ENCODE data around the gene WDR83.
"Not testable (repeated sequence)": the region's sequence is repeated elsewhere in the genome, so short reads cannot be mapped to it uniquely, and the experiment has no call there.

Gene WDR83

GRCh38 chr19:12656899-12657571 is 9.6 kb upstream of the WDR83 start:
- DNase-seq, result no peak

DNA sequence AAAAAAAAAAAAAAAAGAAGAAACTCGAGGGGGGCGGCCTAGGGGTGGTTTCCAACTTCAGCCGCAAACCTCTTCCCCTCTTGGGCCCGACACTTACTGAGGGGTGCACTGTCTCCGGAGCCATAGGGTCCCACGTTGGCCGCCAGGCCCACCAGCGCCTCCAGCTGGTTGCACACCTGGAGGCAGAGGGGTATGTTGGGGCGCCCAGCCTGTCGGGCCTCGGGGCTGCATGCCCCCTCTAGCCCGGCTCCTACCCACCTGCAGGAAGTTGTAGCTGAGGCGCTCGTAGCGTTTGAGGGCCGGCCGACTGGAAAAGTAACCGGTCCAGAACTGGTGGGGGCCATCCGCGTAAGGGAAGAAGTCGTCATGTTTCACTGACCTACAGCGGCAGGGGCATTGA is 8.6 kb upstream of the WDR83 start:
- DNase-seq, result no peak

GRCh38 chr19:12660980-12661379 is 5.6 kb upstream of the WDR83 start:
- DNase-seq, result no peak

- DNase-seq, result no peak
These were observed 2.0 kb upstream of the WDR83 start for GRCh38 chr19:12664406-12665280.

- DNase-seq, result no peak
These were observed 1.4 kb upstream of the WDR83 start for GRCh38 chr19:12665281-12665573.

DNA sequence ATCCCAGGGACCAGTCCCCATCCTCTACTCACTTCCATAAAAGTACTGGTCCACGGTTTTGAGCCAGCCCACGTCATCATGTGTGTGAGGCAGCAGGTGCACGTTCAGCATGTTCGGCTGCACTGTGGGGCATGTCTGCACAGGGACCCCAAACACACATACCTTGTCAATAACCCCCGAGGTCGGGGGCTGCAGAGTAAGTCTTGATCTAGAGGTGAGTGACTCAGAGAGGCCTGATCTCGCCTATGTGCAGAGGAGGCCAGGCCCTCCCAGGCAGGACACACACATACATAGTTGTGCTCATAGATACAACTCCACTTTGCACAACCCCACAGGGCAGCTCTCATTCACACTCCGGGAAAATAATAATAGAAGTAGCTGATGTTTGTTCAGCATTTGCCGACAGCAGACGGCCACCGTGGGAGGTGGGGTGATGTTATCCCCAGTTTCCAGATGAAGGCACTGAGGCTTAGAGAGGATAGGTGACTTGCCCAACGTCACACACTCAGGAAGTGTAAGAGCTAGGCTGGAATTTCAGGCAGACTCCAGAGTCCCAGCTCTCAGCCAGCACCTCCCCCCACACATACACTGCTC is 839 bp upstream of the WDR83 start:
- no peak for DNase-seq

- no peak for DNase-seq
These were observed 1.2 kb downstream of the WDR83 start for GRCh38 chr19:12667731-12668302.

GRCh38 chr19:12668346-12668745 is 1.7 kb downstream of the WDR83 start:
- no peak for DNase-seq

GRCh38 chr19:12668932-12669269 is 2.3 kb downstream of the WDR83 start:
- DNase-seq, result no peak

DNA sequence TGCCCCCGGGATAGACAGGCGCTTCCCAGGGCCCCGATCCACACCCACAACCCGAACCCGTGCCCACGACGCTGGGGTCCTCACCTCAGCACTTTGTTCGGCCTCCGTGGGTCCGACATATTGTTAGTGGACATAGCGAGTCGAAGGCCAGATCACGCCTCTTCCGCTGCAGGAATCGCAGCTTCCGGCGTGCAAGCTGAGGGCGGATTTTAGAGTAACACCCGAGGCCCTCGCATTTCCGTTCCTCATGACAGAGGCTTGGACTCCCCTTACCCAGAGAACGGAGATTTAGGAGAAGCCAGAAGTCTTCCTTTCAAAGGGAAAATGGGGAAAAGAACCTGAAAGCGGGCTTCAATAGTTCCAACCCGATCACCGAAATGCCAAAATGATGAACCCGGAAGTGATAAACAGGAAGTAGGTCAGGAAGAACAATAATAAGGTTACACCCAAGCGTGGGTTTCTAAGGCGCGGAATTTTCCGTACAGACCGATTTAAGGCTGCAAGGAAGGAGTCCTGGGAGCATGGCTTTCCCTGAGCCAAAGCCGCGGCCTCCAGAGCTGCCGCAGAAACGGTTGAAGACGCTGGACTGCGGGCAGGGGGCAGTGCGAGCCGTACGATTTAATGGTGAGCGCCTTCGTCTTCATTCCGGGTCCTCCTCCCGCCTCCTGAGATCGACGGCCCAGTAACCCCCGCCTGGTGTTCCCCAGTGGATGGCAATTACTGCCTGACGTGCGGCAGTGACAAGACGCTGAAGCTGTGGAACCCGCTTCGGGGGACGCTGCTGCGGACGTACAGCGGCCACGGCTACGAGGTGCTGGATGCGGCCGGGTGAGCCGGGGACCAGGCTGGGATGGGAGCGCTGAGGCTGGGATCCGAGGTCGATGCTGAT is 2.9 kb downstream of the WDR83 start:
- peak; percentile 75 for DNase-seq

- DNase-seq, result no peak
These were observed 3.7 kb downstream of the WDR83 start for GRCh38 chr19:12670159-12670928.

- no peak for DNase-seq
These were observed 6.1 kb downstream of the WDR83 start for GRCh38 chr19:12672744-12673143.

DNA sequence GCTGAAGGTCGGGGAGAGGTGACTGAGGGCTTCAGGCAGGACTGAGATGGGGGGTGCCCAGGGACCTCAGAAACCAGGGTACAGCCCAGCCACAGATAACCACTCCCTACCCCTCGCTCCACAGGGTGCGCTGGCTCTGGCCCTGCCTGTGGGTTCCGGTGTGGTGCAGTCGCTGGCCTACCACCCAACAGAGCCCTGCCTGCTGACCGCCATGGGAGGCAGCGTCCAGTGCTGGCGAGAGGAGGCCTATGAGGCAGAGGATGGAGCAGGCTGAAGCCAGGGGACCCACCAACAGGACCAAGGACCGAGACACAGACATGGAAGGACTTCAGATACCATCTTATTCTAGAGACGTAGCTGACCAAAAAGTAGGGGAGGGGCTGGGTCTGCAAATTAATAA is 8.8 kb downstream of the WDR83 start:
- no peak for DNase-seq

- no peak for DNase-seq
These were observed 9.3 kb downstream of the WDR83 start for GRCh38 chr19:12675940-12676339.

DNA sequence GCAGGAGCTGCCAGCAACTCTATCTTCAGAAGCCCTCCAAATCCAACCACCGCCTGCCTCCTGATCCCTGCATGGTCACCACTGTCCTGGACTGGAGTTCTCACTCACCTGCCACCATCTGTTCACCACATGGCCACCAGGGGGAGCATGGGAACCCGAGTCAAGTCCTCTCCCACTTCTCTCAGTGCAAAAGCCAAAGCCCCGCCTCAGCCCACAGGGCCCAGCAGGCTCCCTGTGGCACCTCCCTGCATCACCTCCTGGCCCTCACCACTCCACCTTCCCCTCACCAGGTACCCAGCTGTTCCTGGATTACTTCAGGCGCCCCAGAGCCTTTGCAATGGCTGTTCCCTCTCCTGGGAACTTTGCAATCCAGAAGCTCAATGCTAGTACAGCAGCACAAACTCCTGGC is 9.8 kb downstream of the WDR83 start:
- DNase-seq, result peak; percentile 67

GRCh38 chr19:12676928-12677327 is 10.3 kb downstream of the WDR83 start:
- DNase-seq, result no peak

DNA sequence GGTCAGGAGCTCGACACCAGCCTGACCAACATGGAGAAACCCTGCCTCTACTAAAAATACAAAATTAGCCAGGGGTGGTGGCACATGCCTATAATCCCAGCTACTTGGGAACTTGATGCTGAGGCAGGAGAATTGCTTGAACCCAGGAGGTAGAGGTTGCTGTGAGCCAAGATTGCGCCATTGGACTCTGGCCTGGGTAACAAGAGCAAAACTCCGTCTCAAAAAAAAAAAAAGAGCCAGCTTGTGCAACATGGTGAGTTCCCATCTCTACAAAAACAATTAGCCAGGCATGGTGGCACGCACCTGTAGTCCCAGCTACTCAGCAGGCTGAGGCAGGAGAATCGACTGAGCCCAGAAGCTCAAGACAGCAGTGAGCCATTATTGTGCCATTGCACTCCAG is 11.4 kb downstream of the WDR83 start:
- not testable (repeated sequence) for DNase-seq

DNA sequence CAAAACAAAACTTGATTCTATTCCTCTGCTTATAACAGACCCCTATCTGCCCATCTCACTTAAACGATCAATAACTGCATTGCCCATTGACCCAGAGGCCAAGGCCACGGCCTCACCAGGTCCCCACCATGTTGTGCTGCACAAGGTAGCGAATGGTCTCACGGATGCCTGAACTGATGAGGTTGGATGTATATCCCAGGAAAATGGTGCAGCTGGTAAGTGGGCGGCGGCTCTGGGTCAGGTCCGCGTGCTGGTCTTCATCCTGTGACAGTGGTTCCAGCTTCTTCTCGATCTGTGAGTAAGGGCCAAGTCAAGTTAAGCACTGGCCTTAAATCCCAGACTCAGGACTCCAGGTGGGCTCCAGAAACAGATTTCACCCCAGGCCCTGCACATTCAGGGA is 13.4 kb downstream of the WDR83 start:
- no peak for DNase-seq

- peak; percentile 99 for DNase-seq
These were observed 14.7 kb downstream of the WDR83 start, which contains the start of gene DHPS for GRCh38 chr19:12681074-12681987. DHPS (minus strand) TSS chr19:12681880; CDS start chr19:12681766, 114 bp downstream.

DNA sequence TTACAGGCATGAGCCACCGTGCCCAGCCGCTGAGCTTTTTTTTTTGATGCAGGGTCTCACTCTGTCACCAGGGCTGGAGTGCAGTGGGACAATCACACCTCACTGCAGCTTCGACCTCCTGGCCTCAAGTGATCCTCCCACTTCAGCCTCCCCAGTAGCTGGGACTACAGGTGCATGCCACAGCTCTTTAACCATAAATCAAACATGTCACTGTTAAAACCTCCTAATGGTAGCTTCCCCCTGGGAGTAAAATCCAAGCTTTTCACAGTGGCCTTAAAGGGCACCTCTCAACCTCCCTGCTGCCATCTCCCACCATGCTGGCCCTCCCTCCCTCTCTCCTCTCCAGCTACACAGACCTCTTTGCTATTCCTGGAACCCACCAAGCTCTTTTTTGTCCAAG is 19.2 kb downstream of the WDR83 start:
- DNase-seq, result no peak
